Breast epithelium (tissue), 4 donors: ENCODE measurements around the gene CTTNBP2NL. TPM values are rescaled to one million over a fixed set of nuclear protein-coding genes. Genes with fewer than 3 reads are reported as not detected.

Experiments
- DNase-seq, 2 donors: peaks; one replicate each; pipeline ENCODE4 v3.0.0-alpha.2; 2019; ENCODE audit warnings: low spot score in 2 of 2
- H3K27ac ChIP-seq, 2 donors: fragments of 200-600 bp; sonication (generic) in 1 of 2; one replicate each; pipeline ENCODE4 v1.5.1; 2016 to 2019; ENCODE audit warnings: mild to moderate bottlenecking in 1 of 2
- H3K27me3 ChIP-seq, 2 donors: fragments of 200-600 bp; sonication (generic) in 1 of 2; one replicate each; pipeline versions ENCODE4 v1.5.1 to v1.6.0; 2017 to 2019; ENCODE audit warnings: control low read depth in 1 of 2, mild to moderate bottlenecking in 1 of 2
- H3K36me3 ChIP-seq: fragments of 200-600 bp; one replicate; pipeline ENCODE4 v1.5.1; 2019
- H3K4me1 ChIP-seq, 2 donors: fragments of 200-600 bp; sonication (generic); one replicate each; pipeline ENCODE4 v1.5.1; 2016 to 2019; ENCODE audit warnings: control low read depth in 1 of 2
- H3K4me3 ChIP-seq, 3 donors: fragments of 200-600 bp; sonication (generic); 1 replicate in 2 of 3; 2 replicates in 1 of 3; pipeline ENCODE4 v1.5.1; 2016 to 2019; ENCODE audit warnings: mild to moderate bottlenecking in 3 of 3, moderate library complexity in 2 of 3
- H3K9me3 ChIP-seq, 2 donors: fragments of 200-600 bp; sonication (generic) in 1 of 2; one replicate each; pipeline ENCODE4 v1.5.1; 2016 to 2019; ENCODE audit warnings: control low read depth in 1 of 2
- POLR2A ChIP-seq: fragments of 450-650 bp; IDR thresholded peaks from one replicate; pipeline ENCODE4 v1.6.1; 2016; ENCODE audit warnings: antibody characterized with exemption, mild to moderate bottlenecking, moderate library complexity
- POLR2AphosphoS5 ChIP-seq, 3 donors: sonication (generic); formaldehyde crosslinking; IDR thresholded peaks; one replicate each; pipeline ENCODE4 v1.6.1; 2017; ENCODE audit warnings: antibody characterized with exemption in 3 of 3
- intact Hi-C: fragments of 100-400 bp; cut with DNase I; formaldehyde crosslinking; loops from one replicate; pipeline ENCODE4 v1.15.1; 2023; ENCODE audit warnings: low total_unique reads
- total RNA-seq, 3 donors: library from RNA; depleted of rRNA; stranded (reverse); fragments of >200 nt; gene quantifications; one replicate each; pipeline ENCODE4 v1.1.0, GENCODE V29; 2016
- TF ChIP-seq, protein P1 (sequence below), 3 donors: fragments of 450-650 bp; IDR thresholded peaks; one replicate each; pipeline ENCODE4 v1.5.1; 2016 to 2017; ENCODE audit warnings: antibody characterized with exemption in 3 of 3, mild to moderate bottlenecking in 3 of 3, moderate library complexity in 3 of 3

CTTNBP2NL gene
- total RNA-seq, 3 donors from 2014 or later = 24.1 to 30.4 (median 25.9) TPM

DNA sequence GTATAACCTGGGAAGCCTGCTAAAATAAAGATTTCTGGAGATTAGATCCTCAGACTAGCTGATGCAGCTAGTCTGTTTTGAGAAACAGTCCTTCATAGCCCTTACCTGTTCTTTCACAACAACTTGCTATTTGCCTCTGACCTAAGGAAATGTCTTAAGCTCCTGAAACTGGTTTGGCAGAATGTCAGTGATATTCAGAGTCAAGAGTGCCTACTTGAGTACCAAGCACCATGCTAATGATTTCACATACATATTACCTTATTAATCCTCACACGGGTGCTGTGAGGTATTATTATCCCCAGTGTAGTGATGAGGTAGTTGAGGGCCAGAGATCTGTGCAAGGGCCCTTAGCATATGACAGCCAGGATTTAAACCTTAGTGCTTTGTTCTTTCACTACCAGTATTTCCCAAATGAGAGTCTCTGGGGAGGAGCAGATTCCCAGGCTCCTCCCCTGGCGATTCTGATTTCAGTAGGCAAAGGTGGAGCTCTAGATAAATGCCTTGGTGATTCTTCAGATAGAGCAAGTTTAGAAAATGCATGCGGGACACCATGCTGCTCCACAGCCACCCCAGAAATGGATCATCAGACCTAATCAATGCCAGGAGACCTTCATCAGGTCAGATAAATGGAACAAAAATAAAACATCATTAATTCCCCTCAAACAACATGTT is 65.3 kb downstream of the CTTNBP2NL start:
- TF ChIP-seq POLR2A = no peak
- no peak for TF ChIP-seq POLR2AphosphoS5 (IDR thresholded peaks at IDR 0.05)
- TF ChIP-seq, protein P1, sequence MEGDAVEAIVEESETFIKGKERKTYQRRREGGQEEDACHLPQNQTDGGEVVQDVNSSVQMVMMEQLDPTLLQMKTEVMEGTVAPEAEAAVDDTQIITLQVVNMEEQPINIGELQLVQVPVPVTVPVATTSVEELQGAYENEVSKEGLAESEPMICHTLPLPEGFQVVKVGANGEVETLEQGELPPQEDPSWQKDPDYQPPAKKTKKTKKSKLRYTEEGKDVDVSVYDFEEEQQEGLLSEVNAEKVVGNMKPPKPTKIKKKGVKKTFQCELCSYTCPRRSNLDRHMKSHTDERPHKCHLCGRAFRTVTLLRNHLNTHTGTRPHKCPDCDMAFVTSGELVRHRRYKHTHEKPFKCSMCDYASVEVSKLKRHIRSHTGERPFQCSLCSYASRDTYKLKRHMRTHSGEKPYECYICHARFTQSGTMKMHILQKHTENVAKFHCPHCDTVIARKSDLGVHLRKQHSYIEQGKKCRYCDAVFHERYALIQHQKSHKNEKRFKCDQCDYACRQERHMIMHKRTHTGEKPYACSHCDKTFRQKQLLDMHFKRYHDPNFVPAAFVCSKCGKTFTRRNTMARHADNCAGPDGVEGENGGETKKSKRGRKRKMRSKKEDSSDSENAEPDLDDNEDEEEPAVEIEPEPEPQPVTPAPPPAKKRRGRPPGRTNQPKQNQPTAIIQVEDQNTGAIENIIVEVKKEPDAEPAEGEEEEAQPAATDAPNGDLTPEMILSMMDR (IDR thresholded peaks at IDR 0.05) = no peak
- Histone ChIP-seq H3K36me3 (no peaks in the 10 kb centered on the region), H3K4me3 (no peak overlapping the region), H3K27me3 (no peaks in the 10 kb centered on the region), H3K27ac (peak overlapping the region; percentile 38 to 49), H3K9me3 (no peaks in the 10 kb centered on the region), H3K4me1 (peaks cover 0 to 7% of the 10 kb centered on the region in 2 donors)
- no peak for DNase-seq
- intact Hi-C loops = loop anchor here (10.0 kb wide), 1 partner anchor 67 kb away; the partner anchor contains the start of gene CTTNBP2NL

GRCh38 chr1:112462953-112463279 is 66.9 kb downstream of the CTTNBP2NL start:
- Histone ChIP-seq H3K27me3 (no peaks in the 10 kb centered on the region), H3K4me1 (peaks cover 0 to 7% of the 10 kb centered on the region in 2 donors), H3K4me3 (no peak overlapping the region), H3K27ac (peak overlapping the region; percentile 38 to 91), H3K36me3 (no peaks in the 10 kb centered on the region), H3K9me3 (no peaks in the 10 kb centered on the region)
- intact Hi-C loops = loop anchor here (10.0 kb wide), 1 partner anchor 68 kb away; the partner anchor contains the start of gene CTTNBP2NL
- TF ChIP-seq, protein P1 (IDR thresholded peaks at IDR 0.05) = no peak
- TF ChIP-seq POLR2AphosphoS5 (IDR thresholded peaks at IDR 0.05) = no peak
- no peak for TF ChIP-seq POLR2A
- no peak for DNase-seq

- Histone ChIP-seq H3K36me3 (no peaks in the 10 kb centered on the region), H3K9me3 (no peaks in the 10 kb centered on the region), H3K4me3 (no peak overlapping the region), H3K27me3 (no peaks in the 10 kb centered on the region), H3K4me1 (peaks cover 0 to 7% of the 10 kb centered on the region in 2 donors), H3K27ac (peak overlapping the region; percentile 91 to 92)
- intact Hi-C loops = loop anchor here (10.0 kb wide), 1 partner anchor 70 kb away; the partner anchor contains the start of gene CTTNBP2NL
- DNase-seq = peak; percentile 81 to 89
- TF ChIP-seq, protein P1 (IDR thresholded peaks at IDR 0.05) = no peak
- TF ChIP-seq POLR2AphosphoS5 (IDR thresholded peaks at IDR 0.05) = peak; percentile 66 to 81 (median 72)
Measured at GRCh38 chr1:112464501-112464900, 68.5 kb downstream of the CTTNBP2NL start.

DNA sequence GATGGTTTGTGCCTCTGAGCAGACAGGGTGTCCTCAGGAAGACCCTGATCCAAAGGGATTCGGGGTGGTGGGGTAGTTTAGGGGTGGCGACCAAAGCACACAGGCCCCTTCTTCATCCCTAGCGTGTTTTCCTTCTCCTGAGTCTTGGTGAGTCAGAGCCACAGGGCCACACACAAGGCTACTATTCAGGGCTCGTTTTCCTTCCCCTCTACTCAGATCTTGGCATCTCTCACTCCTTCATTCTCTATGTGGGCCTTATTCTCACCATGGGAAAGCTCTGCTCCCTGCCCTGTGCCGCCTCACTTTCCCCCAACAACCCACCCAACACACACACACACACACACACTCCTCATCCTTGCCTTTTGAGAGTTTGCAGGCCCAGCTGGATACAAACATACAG is 69.1 kb downstream of the CTTNBP2NL start:
- intact Hi-C loops = loop anchor here (10.0 kb wide), 1 partner anchor 70 kb away; the partner anchor contains the start of gene CTTNBP2NL
- H3K27me3 ChIP-seq = no peaks in the 10 kb centered on the region

More for the DNA sequence above, 69.1 kb downstream of the CTTNBP2NL start:
- DNase-seq = peak in 1 of 2 donors; percentile 23
- peaks cover 0 to 7% of the 10 kb centered on the region in 2 donors for H3K4me1 ChIP-seq
- no peaks in the 10 kb centered on the region for H3K9me3 ChIP-seq
- no peak overlapping the region for H3K4me3 ChIP-seq
- no peaks in the 10 kb centered on the region for H3K36me3 ChIP-seq
- no peak for TF ChIP-seq POLR2A
- TF ChIP-seq, protein P1 (IDR thresholded peaks at IDR 0.05) = no peak
- no peak for TF ChIP-seq POLR2AphosphoS5 (IDR thresholded peaks at IDR 0.05)
- H3K27ac ChIP-seq = peak overlapping the region; percentile 91 to 92
